H1 (cell line): ENCODE results near the gene PTPN22. TPM values are rescaled to one million over a fixed set of nuclear protein-coding genes. Genes with fewer than 3 reads are reported as not detected.

Experiments used
- ATF3 ChIP-seq: IDR thresholded peaks from 2 replicates; pipeline ENCODE4 v1.6.1; 2011; ENCODE audit warnings: low read depth, mild to moderate bottlenecking, low read length; ENCODE audit not compliant: insufficient read depth
- BRCA1 ChIP-seq: IDR thresholded peaks from 2 replicates; pipeline ENCODE4 v1.6.1; 2012; ENCODE audit warnings: low read depth, low read length, improper control_type of control experiment
- CHD7 ChIP-seq: fragments of 300-600 bp; sonication (generic); IDR thresholded peaks from 2 replicates; pipeline ENCODE4 v1.7.1; 2012; ENCODE audit warnings: low read length, moderate library complexity, mild to moderate bottlenecking, inconsistent platforms; ENCODE audit not compliant: insufficient replicate concordance
- EGR1 ChIP-seq: IDR thresholded peaks from 2 replicates; pipeline ENCODE4 v1.6.1; 2011; ENCODE audit warnings: low read depth, low read length, borderline replicate concordance
- EZH2 ChIP-seq: fragments of 200-600 bp; sonication (generic); IDR thresholded peaks from 2 replicates; pipeline ENCODE4 v1.7.1; 2012; ENCODE audit warnings: low read depth, mild to moderate bottlenecking, moderate library complexity, low read length, inconsistent platforms; ENCODE audit not compliant: severe bottlenecking
- KDM1A ChIP-seq: fragments of 200-600, 300-600 bp; sonication (generic); IDR thresholded peaks from 2 replicates; pipeline ENCODE4 v1.7.1; 2016; ENCODE audit warnings: mild to moderate bottlenecking, low read length, borderline replicate concordance
- POU5F1 ChIP-seq: IDR thresholded peaks from 2 replicates; pipeline ENCODE4 v1.6.1; 2011; ENCODE audit warnings: low read depth, mild to moderate bottlenecking, low read length, moderate library complexity
- SAP30 ChIP-seq: fragments of 300-600 bp; sonication (generic); IDR thresholded peaks from 2 replicates; pipeline ENCODE4 v1.7.1; 2012; ENCODE audit warnings: low read length, moderate library complexity, mild to moderate bottlenecking, inconsistent platforms; ENCODE audit not compliant: insufficient read depth, insufficient replicate concordance
- SIX5 ChIP-seq: IDR thresholded peaks from 2 replicates; pipeline ENCODE4 v1.6.1; 2011; ENCODE audit warnings: mild to moderate bottlenecking, low read depth, low read length
- polyA plus RNA-seq, 7 experiments: library from polyadenylated mRNA; depleted of rRNA in 3 of 7; stranded (reverse) in 5 of 7; unstranded in 2 of 7; fragments of >200 nt in 5 of 7; fragments of 200-250 nt in 2 of 7; gene quantifications; 1 replicate in 5 of 7; 2 replicates in 1 of 7; 4 replicates in 1 of 7; pipeline versions ENCODE4 v1.2.1 to v1.2.3, GENCODE V29; 2011 to 2013; ENCODE audit warnings: missing spikeins in 2 of 7, mixed read lengths in 2 of 7
- total RNA-seq: library from RNA; stranded (reverse); fragmentation: NEBNext Ultra II Directional; extraction: Animal tissue kit (Norgen Biotek cat#: 25700); gene quantifications from 2 replicates; pipeline ENCODE4 v1.2.1, GENCODE V29; 2021

Gene PTPN22
- total and polyA plus RNA-seq, 2 of the 8 experiments (the other 6 are each of a cell fraction or from before 2014, with no cell fraction given): not detected

GRCh38 chr1:113784104-113784779, 87.3 kb downstream of the PTPN22 start (continued):
- TF ChIP-seq CHD7: no peak
- TF ChIP-seq EZH2: no peak
- TF ChIP-seq KDM1A: no peak
- TF ChIP-seq SAP30: no peak
- no peak for TF ChIP-seq EGR1
- no peak for TF ChIP-seq SIX5
- TF ChIP-seq BRCA1: no peak
- TF ChIP-seq ATF3: no peak
- no peak for TF ChIP-seq POU5F1
